Loucy (cell line): ENCODE measurements around the gene STK25.

Source experiments
- H2AFZ ChIP-seq: fragments of 200-600 bp; sonication (generic); 2 replicates; pipeline ENCODE4 v1.6.0; 2016; ENCODE audit warnings: antibody characterized with exemption, mild to moderate bottlenecking, low read length, moderate library complexity
- H3F3A ChIP-seq: fragments of 200-600 bp; 2 replicates; pipeline ENCODE4 v1.6.0; 2016; ENCODE audit warnings: antibody characterized with exemption, low read depth, mild to moderate bottlenecking
- H3K27me3 ChIP-seq: fragments of 200-600 bp; sonication (generic); 2 replicates; pipeline ENCODE4 v1.6.1; 2014; ENCODE audit warnings: low read length, mild to moderate bottlenecking; ENCODE audit not compliant: insufficient read depth, poor library complexity, severe bottlenecking
- H3K36me3 ChIP-seq: fragments of 200-600 bp; sonication (generic); 2 replicates; pipeline ENCODE4 v1.6.1; 2016; ENCODE audit warnings: low read length; ENCODE audit not compliant: insufficient read depth
- H3K4me1 ChIP-seq: fragments of 200-600 bp; sonication (generic); 2 replicates; pipeline ENCODE4 v1.5.1; 2014; ENCODE audit warnings: low read length, mild to moderate bottlenecking; ENCODE audit not compliant: insufficient read depth, poor library complexity, severe bottlenecking
- H3K4me2 ChIP-seq: fragments of 200-600 bp; sonication (generic); 2 replicates; pipeline ENCODE4 v1.6.0; 2014; ENCODE audit warnings: antibody characterized with exemption, low read length, low read depth, mild to moderate bottlenecking; ENCODE audit not compliant: poor library complexity, severe bottlenecking
- H3K4me3 ChIP-seq: fragments of 200-600 bp; sonication (generic); 2 replicates; pipeline ENCODE4 v1.5.1; 2014; ENCODE audit warnings: low read length, mild to moderate bottlenecking, mixed read lengths; ENCODE audit not compliant: poor library complexity, severe bottlenecking
- H3K79me2 ChIP-seq: fragments of 200-600 bp; sonication (generic); 2 replicates; pipeline ENCODE4 v1.6.1; 2014; ENCODE audit warnings: low read length; ENCODE audit not compliant: insufficient read depth
- H3K9ac ChIP-seq: fragments of 200-600 bp; sonication (generic); 2 replicates; pipeline ENCODE4 v1.6.0; 2014; ENCODE audit warnings: mild to moderate bottlenecking, low read depth, low read length, moderate library complexity; ENCODE audit not compliant: poor library complexity, severe bottlenecking
- H3K9me2 ChIP-seq: fragments of 200-600 bp; sonication (generic); replicated peaks from 2 replicates; pipeline ENCODE4 v1.6.1; 2016; ENCODE audit warnings: low read depth, low read length, mixed read lengths
- H3K9me3 ChIP-seq: fragments of 200-600 bp; sonication (generic); 2 replicates; pipeline ENCODE4 v1.6.1; 2014; ENCODE audit warnings: mild to moderate bottlenecking, antibody characterized with exemption, low read length, low read depth; ENCODE audit not compliant: insufficient read depth
- H4K20me1 ChIP-seq: fragments of 200-600 bp; sonication (generic); 2 replicates; pipeline ENCODE4 v1.6.0; 2014; ENCODE audit warnings: antibody characterized with exemption, low read length, mild to moderate bottlenecking; ENCODE audit not compliant: insufficient read depth, poor library complexity, severe bottlenecking
- EZH2phosphoT487 ChIP-seq: fragments of 200-600 bp; IDR thresholded peaks from 2 replicates; pipeline ENCODE4 v1.6.1; 2018; ENCODE audit warnings: antibody characterized with exemption, mild to moderate bottlenecking, moderate library complexity, borderline replicate concordance
- TF ChIP-seq, protein P1 (sequence below): fragments of 200-600 bp; sonication (generic); conservative IDR thresholded peaks from 2 replicates; pipeline ENCODE4 v1.5.1; 2014; ENCODE audit warnings: mild to moderate bottlenecking, antibody characterized with exemption, low read length

Gene STK25

GRCh38 chr2:241539616-241540374 is 31.4 kb upstream of the STK25 start:
- Histone ChIP-seq H2AFZ (no peak overlapping the region), H3F3A (no peaks in the 10 kb centered on the region), H3K4me2 (no peak overlapping the region), H3K9ac (no peak overlapping the region), H3K9me2 (no peaks in the 10 kb centered on the region), H4K20me1 (no peaks in the 10 kb centered on the region), H3K4me3 (no peak overlapping the region), H3K79me2 (no peaks in the 10 kb centered on the region), H3K36me3 (no peaks in the 10 kb centered on the region), H3K4me1 (no peaks in the 10 kb centered on the region), H3K27me3 (no peaks in the 10 kb centered on the region), H3K9me3 (no peaks in the 10 kb centered on the region)
- TF ChIP-seq EZH2phosphoT487 = no peak
- TF ChIP-seq, protein P1, sequence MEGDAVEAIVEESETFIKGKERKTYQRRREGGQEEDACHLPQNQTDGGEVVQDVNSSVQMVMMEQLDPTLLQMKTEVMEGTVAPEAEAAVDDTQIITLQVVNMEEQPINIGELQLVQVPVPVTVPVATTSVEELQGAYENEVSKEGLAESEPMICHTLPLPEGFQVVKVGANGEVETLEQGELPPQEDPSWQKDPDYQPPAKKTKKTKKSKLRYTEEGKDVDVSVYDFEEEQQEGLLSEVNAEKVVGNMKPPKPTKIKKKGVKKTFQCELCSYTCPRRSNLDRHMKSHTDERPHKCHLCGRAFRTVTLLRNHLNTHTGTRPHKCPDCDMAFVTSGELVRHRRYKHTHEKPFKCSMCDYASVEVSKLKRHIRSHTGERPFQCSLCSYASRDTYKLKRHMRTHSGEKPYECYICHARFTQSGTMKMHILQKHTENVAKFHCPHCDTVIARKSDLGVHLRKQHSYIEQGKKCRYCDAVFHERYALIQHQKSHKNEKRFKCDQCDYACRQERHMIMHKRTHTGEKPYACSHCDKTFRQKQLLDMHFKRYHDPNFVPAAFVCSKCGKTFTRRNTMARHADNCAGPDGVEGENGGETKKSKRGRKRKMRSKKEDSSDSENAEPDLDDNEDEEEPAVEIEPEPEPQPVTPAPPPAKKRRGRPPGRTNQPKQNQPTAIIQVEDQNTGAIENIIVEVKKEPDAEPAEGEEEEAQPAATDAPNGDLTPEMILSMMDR = no peak

- H3K27me3 ChIP-seq = no peaks in the 10 kb centered on the region
- no peak overlapping the region for H2AFZ ChIP-seq
- no peaks in the 10 kb centered on the region for H3K9me3 ChIP-seq
- H3K9me2 ChIP-seq = no peaks in the 10 kb centered on the region
- no peak overlapping the region for H3K9ac ChIP-seq
- no peaks in the 10 kb centered on the region for H3K36me3 ChIP-seq
- no peak overlapping the region for H3K4me2 ChIP-seq
- H3K4me1 ChIP-seq = no peaks in the 10 kb centered on the region
- no peaks in the 10 kb centered on the region for H4K20me1 ChIP-seq
- no peaks in the 10 kb centered on the region for H3K79me2 ChIP-seq
- H3F3A ChIP-seq = no peaks in the 10 kb centered on the region
- H3K4me3 ChIP-seq = no peak overlapping the region
- no peak for TF ChIP-seq EZH2phosphoT487
- TF ChIP-seq, protein P1 = no peak
Measured at GRCh38 chr2:241538838-241539615, 30.6 kb upstream of the STK25 start.

GRCh38 chr2:241535871-241536655 is 27.7 kb upstream of the STK25 start:
- no peak overlapping the region for H3K9ac ChIP-seq
- H3K79me2 ChIP-seq = no peaks in the 10 kb centered on the region
- no peaks in the 10 kb centered on the region for H4K20me1 ChIP-seq

More at GRCh38 chr2:241535871-241536655, 27.7 kb upstream of the STK25 start:
- H3K4me1 ChIP-seq = no peaks in the 10 kb centered on the region
- H3K4me2 ChIP-seq = no peak overlapping the region
- no peak overlapping the region for H2AFZ ChIP-seq
- no peaks in the 10 kb centered on the region for H3K36me3 ChIP-seq
- H3K9me2 ChIP-seq = no peaks in the 10 kb centered on the region
- no peak for TF ChIP-seq EZH2phosphoT487
- TF ChIP-seq, protein P1 = no peak
- no peaks in the 10 kb centered on the region for H3K9me3 ChIP-seq
- H3K4me3 ChIP-seq = no peak overlapping the region
- no peaks in the 10 kb centered on the region for H3F3A ChIP-seq
- no peaks in the 10 kb centered on the region for H3K27me3 ChIP-seq
